K562 (cell line): Measurements from ENCODE around the gene ABLIM2. TPM values are rescaled to one million over a fixed set of nuclear protein-coding genes. Genes with fewer than 3 reads are reported as not detected.

ENCODE experiments used
- ATAC-seq: fragments of 200-7000 bp; cut with Tn5 transposase; 3 replicates; pipeline ENCODE4 v1.9.1; 2020; ENCODE audit warnings: moderate library complexity
- BruUV-seq: library from RNA; stranded (reverse); fragments of 400-500 nt; replicated peaks from 2 replicates; lab custom pipeline; 2021; lab: Mats Ljungman, UMichigan
- CTCF ChIA-PET: fragments of 300-600 bp; formaldehyde crosslinking; extraction: SDS; loops from one replicate; lab custom pipeline; 2021; ENCODE audit warnings: low intra/inter-chr PET ratio; lab: Yijun Ruan, JAX
- POLR2A ChIA-PET: fragments of 300-600, 350-650 bp; sonication (Branson Sonifier 250); formaldehyde crosslinking; extraction: SDS; loops from one replicate; lab custom pipeline; 2021; ENCODE audit warnings: antibody characterized with exemption, inconsistent platforms; lab: Yijun Ruan, JAX
- DNase-seq, 4 experiments: peaks; one replicate each; pipeline versions ENCODE4 v3.0.0 to v3.0.0-alpha.2; 2011 to 2018; ENCODE audit warnings: low spot score in 3 of 4, mixed read lengths in 3 of 4; ENCODE audit errors: extremely low read depth in 1 of 4
- FAIRE-seq: peaks from 2 replicates; lab custom pipeline; 2011; peaks lifted over from hg19 to GRCh38; lab: Jason Lieb, UNC
- H2AFZ ChIP-seq: 2 replicates; pipeline ENCODE4 v1.6.0; 2011; ENCODE audit warnings: low read depth, low read length, control low read depth, inconsistent platforms
- H3K27ac ChIP-seq: fragments of 200-600 bp; 3 replicates; pipeline ENCODE4 v1.8.0; 2011; ENCODE audit warnings: low read depth, mild to moderate bottlenecking, control low read depth, inconsistent platforms, low read length, moderate library complexity, mixed read lengths; ENCODE audit errors: extremely low read depth
- H3K27me3 ChIP-seq, 2 experiments: fragments of 300-600 bp in 1 of 2; 2 replicates in 1 of 2; 3 replicates in 1 of 2; pipeline versions ENCODE4 v1.6.0 to v1.8.0; 2011; ENCODE audit warnings: inconsistent platforms in 2 of 2, low read length in 2 of 2, mild to moderate bottlenecking in 1 of 2, mixed read lengths in 1 of 2, moderate library complexity in 1 of 2; ENCODE audit not compliant: control insufficient read depth in 2 of 2, insufficient read depth in 2 of 2
- H3K36me3 ChIP-seq: fragments of 300-600 bp; 3 replicates; pipeline ENCODE4 v1.8.0; 2011; ENCODE audit warnings: mild to moderate bottlenecking, low read length, inconsistent platforms; ENCODE audit not compliant: control insufficient read depth, insufficient read depth
- H3K4me1 ChIP-seq, 2 experiments: fragments of 200-600 bp in 1 of 2; replicated peaks in 1 of 2; 2 replicates in 1 of 2; 3 replicates in 1 of 2; pipeline versions ENCODE4 v1.5.1 to v1.8.0; 2011; ENCODE audit warnings: inconsistent platforms in 2 of 2, low read length in 2 of 2, mild to moderate bottlenecking in 1 of 2, mixed read lengths in 1 of 2, moderate library complexity in 1 of 2; ENCODE audit not compliant: control insufficient read depth in 2 of 2, insufficient read depth in 2 of 2
- H3K4me2 ChIP-seq: 2 replicates; pipeline ENCODE4 v1.6.1; 2011; ENCODE audit warnings: low read length, control low read depth, inconsistent platforms, mixed read lengths; ENCODE audit not compliant: insufficient read depth
- H3K4me3 ChIP-seq: fragments of 200-600 bp; sonication (generic), shearing (Covaris generic); 2 replicates; pipeline ENCODE4 v1.5.1; 2016; ENCODE audit warnings: control low read depth, inconsistent platforms
- H3K79me2 ChIP-seq: fragments of 200-600 bp; 3 replicates; pipeline ENCODE4 v1.8.0; 2011; ENCODE audit warnings: low read length, inconsistent platforms; ENCODE audit not compliant: control insufficient read depth, insufficient read depth
- H3K9ac ChIP-seq, 2 experiments: 2 replicates each; pipeline versions ENCODE4 v1.6.0 to v1.6.1; 2011; ENCODE audit warnings: low read depth in 2 of 2, low read length in 2 of 2, control low read depth in 1 of 2, inconsistent platforms in 1 of 2, mild to moderate bottlenecking in 1 of 2, mixed read lengths in 1 of 2; ENCODE audit not compliant: insufficient read depth in 1 of 2
- H3K9me1 ChIP-seq: one replicate; pipeline ENCODE4 v1.6.0; 2011; ENCODE audit warnings: inconsistent platforms, mild to moderate bottlenecking, low read length, moderate library complexity; ENCODE audit not compliant: control insufficient read depth, insufficient read depth
- H3K9me3 ChIP-seq: replicated peaks from 2 replicates; pipeline ENCODE4 v1.5.1; 2011; ENCODE audit warnings: low read depth, low read length, inconsistent platforms; ENCODE audit not compliant: control insufficient read depth, insufficient read depth
- H4K20me1 ChIP-seq: replicated peaks from 2 replicates; pipeline ENCODE4 v1.6.1; 2011; ENCODE audit warnings: low read length, inconsistent platforms, mixed read lengths; ENCODE audit not compliant: control insufficient read depth, insufficient read depth
- CHD7 ChIP-seq: fragments of 200-600 bp; sonication (generic); IDR thresholded peaks from one replicate; pipeline ENCODE4 v1.6.1; 2012; ENCODE audit warnings: mild to moderate bottlenecking, low read depth, low read length, inconsistent platforms
- ILF3 ChIP-seq: fragments of 450-650 bp; IDR thresholded peaks from 2 replicates; pipeline ENCODE4 v1.6.1; 2018; ENCODE audit warnings: antibody characterized with exemption, mild to moderate bottlenecking, moderate library complexity, borderline replicate concordance
- RUNX1 ChIP-seq: sonication (generic); IDR thresholded peaks from 2 replicates; pipeline ENCODE4 v1.6.1; 2016; ENCODE audit warnings: antibody characterized with exemption, low read depth
- TCFL5 ChIP-seq: fragments of 250-450 bp; sonication (Bioruptor Pico); conservative IDR thresholded peaks from 2 replicates; pipeline ENCODE4 v1.6.1; 2021; ENCODE audit warnings: mild to moderate bottlenecking, moderate library complexity, matching md5 sums
- YY1 ChIP-seq, 3 experiments: IDR thresholded peaks; 2 replicates each; pipeline ENCODE4 v1.6.1; 2011; ENCODE audit warnings: low read length in 2 of 3, mild to moderate bottlenecking in 2 of 3, moderate library complexity in 2 of 3, borderline replicate concordance in 1 of 3, control low read depth in 1 of 3, low read depth in 1 of 3; ENCODE audit not compliant: insufficient read depth in 3 of 3, insufficient replicate concordance in 2 of 3, control insufficient read depth in 1 of 3, insufficient read length in 1 of 3; ENCODE audit errors: extremely low read depth in 1 of 3
- ZFX ChIP-seq: sonication (generic); formaldehyde crosslinking; IDR thresholded peaks from 2 replicates; pipeline ENCODE4 v1.8.0; 2022; ENCODE audit warnings: mild to moderate bottlenecking, missing genetic modification reagents, moderate library complexity
- ZNF764 ChIP-seq: fragments of 250-450 bp; sonication (Bioruptor Pico); IDR thresholded peaks from 2 replicates; pipeline ENCODE4 v1.4.0; 2020; ENCODE audit warnings: low read depth, mild to moderate bottlenecking, moderate library complexity
- WGBS: fragments of 100-300 bp; shearing (Covaris generic); methylation state at CpG from one replicate; pipeline ENCODE4 v1.1.6; 2016; ENCODE audit warnings: low coverage, mixed read lengths; ENCODE audit not compliant: insufficient coverage; ENCODE audit errors: missing lambda C conversion rate; 5-methylcytosine and 5-hydroxymethylcytosine counted together
- in situ Hi-C: fragments of 300-500 bp; cut with MboI; formaldehyde crosslinking; loops from 4 replicates; pipeline ENCODE4 v1.15.0; 2018; ENCODE audit warnings: inconsistent platforms, mixed read lengths
- intact Hi-C: fragments of 100-400 bp; cut with micrococcal nuclease; formaldehyde crosslinking; loops from 2 replicates; pipeline ENCODE4 v1.14.2; 2022
- polyA plus RNA-seq, 8 experiments: library from polyadenylated mRNA; depleted of rRNA in 4 of 8; stranded (reverse) in 5 of 8; unstranded in 3 of 8; fragments of >200 nt; fragmentation: Nextera tagmentation in 2 of 8; fragmentation: Illumina TruSeq in 1 of 8; extraction: Ambion mirVana in 2 of 8; extraction: Trizol in 1 of 8; gene quantifications; 2 replicates each; pipeline versions ENCODE4 v1.2.1 to v1.2.3, GENCODE V29; 2011 to 2014; ENCODE audit warnings: inconsistent platforms in 1 of 8, missing spikeins in 1 of 8
- total RNA-seq, 7 experiments: library from RNA; depleted of rRNA in 6 of 7; stranded (reverse); fragments of >200 nt in 6 of 7; fragmentation: Illumina TruSeq in 2 of 7; extraction: Trizol in 2 of 7; gene quantifications; 2 replicates each; pipeline versions ENCODE4 v1.2.1 to v1.2.3, GENCODE V29; 2011 to 2021; ENCODE audit warnings: low replicate concordance in 1 of 7

ABLIM2 gene
- total and polyA plus RNA-seq, 9 of the 15 experiments (the other 6 are each of a cell fraction or from before 2014, with no cell fraction given) = not detected

- 5% methylated on average over 5 of the region's 7 CpGs for WGBS
- ChIA-PET POLR2A (interaction anchor here (0.6 to 1.1 kb wide), 3 partner anchors 8 to 263 kb away, joined by 3 read pairs; no protein-coding TSS in a partner anchor), CTCF (no interaction called here)
- BruUV-seq = no TSS peak
- H3K4me2 ChIP-seq = no peak overlapping the region
- H3K4me3 ChIP-seq = no peak overlapping the region
- no peaks in the 10 kb centered on the region for H3K36me3 ChIP-seq
- TF ChIP-seq CHD7 = no peak
- TF ChIP-seq ILF3 = no peak
- no peak for TF ChIP-seq RUNX1
- no peak for TF ChIP-seq TCFL5
- no peak for TF ChIP-seq ZFX (CRISPR knock-in tag)
- no peak for TF ChIP-seq ZNF764 (CRISPR knock-in tag)
- TF ChIP-seq YY1 (IDR thresholded peaks at IDR 0.05; ENCODE audit: borderline replicate concordance in 1 of 3, control insufficient read depth in 1 of 3, extremely low read depth in 1 of 3, insufficient read depth in 3 of 3, insufficient read length in 1 of 3, insufficient replicate concordance in 2 of 3, low read depth in 1 of 3, low read length in 2 of 3) = no peak
- peaks cover 13% of the 10 kb centered on the region for H4K20me1 ChIP-seq
- H3K9me1 ChIP-seq = no peaks in the 10 kb centered on the region
- ATAC-seq (no peak), DNase-seq (no peak), FAIRE-seq (no peak)
- intact Hi-C loops (no loop called here), in situ Hi-C loops (no loop called here)
- no peak overlapping the region for H3K9ac ChIP-seq
- no peaks in the 10 kb centered on the region for H3K4me1 ChIP-seq
- H2AFZ ChIP-seq = no peak overlapping the region
- H3K27me3 ChIP-seq = peaks cover 11 to 54% of the 10 kb centered on the region in 2 experiments; a peak in 4 of 5 replicates
- H3K79me2 ChIP-seq = no peaks in the 10 kb centered on the region
- H3K9me3 ChIP-seq = no peaks in the 10 kb centered on the region
- no peak overlapping the region for H3K27ac ChIP-seq
Observed at GRCh38 chr4:7959078-7959477, 199.5 kb downstream of the ABLIM2 start.
